ENCODE results near the gene MTHFSD. TPM values are rescaled to one million over a fixed set of nuclear protein-coding genes. Genes with fewer than 3 reads are reported as not detected.

MTHFSD gene
- total RNA-seq, 1 donor from 2014 or later = 11.8 TPM

- no peak for FAIRE-seq
- no peak for DNase-seq (ENCODE audit: low spot score in 2 of 2)
These were observed 47.6 kb downstream of the MTHFSD start for GRCh38 chr16:86507173-86508027.

GRCh38 chr16:86505899-86506864 is 48.9 kb downstream of the MTHFSD start:
- no peak for FAIRE-seq
- peak in 1 of 2 donors; percentile 43 for DNase-seq (ENCODE audit: low spot score in 2 of 2)

DNA sequence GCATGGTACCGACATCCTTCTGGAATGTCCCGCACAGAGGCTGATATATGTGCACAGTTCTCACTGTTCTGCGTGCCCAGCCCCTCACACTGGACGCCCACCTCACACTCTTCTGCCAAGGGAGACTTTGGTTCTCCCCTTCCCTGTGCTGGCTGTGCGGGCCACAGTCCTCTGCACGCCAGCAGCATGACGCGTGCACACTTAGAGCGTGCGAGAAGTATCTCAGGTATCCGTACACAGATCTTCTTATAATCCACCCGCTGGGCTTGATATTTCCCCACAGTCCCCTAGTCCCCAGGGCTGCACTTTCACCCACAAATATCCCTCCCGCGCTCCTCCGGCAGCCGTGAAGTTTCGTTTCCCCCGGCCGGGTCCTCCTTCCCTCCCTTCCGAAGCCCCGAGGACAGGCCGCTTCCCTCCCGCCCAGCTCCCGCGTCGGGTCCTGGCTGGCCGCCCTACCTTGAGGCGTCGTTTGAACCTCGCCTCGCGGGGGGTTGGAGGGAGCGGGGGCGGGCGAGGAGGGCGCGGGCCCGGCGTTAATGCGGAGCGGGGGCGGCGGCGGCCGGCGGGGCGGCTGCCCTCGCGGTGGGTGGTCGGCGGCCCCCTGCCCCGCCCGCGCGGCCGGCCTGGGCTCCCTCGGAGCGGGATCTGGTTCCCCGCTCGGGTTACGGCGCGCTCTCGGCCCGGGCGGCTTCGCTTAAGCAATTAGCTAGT is 49.7 kb downstream of the MTHFSD start:
- FAIRE-seq = no peak

GRCh38 chr16:86504315-86505184 is 50.5 kb downstream of the MTHFSD start:
- DNase-seq (ENCODE audit: low spot score in 2 of 2) (no peak), FAIRE-seq (no peak)

More for the DNA sequence above, 49.7 kb downstream of the MTHFSD start:
- DNase-seq (ENCODE audit: low spot score in 2 of 2) = peak in 1 of 2 donors; percentile 37

DNA sequence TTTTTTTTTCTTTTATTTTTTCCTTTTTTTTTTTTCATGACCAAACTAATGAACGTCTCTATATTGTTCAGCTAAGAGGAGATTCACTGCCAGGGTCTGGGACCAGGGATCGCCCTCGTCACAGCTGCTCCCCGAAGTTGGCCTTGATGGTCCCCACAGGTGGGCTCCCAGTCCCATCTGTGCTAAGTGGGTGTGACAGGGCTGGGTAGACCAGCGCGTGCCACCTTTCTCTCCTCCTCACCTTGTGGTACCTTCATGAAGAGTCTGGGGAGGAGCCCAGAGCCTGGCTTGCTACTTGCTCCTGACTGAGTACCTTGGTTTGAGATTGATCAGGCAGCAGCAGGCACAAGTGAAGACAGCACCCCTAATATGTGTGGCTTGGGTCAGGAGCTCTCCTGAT is 51.2 kb downstream of the MTHFSD start:
- no peak for DNase-seq (ENCODE audit: low spot score in 2 of 2)
- no peak for FAIRE-seq

DNA sequence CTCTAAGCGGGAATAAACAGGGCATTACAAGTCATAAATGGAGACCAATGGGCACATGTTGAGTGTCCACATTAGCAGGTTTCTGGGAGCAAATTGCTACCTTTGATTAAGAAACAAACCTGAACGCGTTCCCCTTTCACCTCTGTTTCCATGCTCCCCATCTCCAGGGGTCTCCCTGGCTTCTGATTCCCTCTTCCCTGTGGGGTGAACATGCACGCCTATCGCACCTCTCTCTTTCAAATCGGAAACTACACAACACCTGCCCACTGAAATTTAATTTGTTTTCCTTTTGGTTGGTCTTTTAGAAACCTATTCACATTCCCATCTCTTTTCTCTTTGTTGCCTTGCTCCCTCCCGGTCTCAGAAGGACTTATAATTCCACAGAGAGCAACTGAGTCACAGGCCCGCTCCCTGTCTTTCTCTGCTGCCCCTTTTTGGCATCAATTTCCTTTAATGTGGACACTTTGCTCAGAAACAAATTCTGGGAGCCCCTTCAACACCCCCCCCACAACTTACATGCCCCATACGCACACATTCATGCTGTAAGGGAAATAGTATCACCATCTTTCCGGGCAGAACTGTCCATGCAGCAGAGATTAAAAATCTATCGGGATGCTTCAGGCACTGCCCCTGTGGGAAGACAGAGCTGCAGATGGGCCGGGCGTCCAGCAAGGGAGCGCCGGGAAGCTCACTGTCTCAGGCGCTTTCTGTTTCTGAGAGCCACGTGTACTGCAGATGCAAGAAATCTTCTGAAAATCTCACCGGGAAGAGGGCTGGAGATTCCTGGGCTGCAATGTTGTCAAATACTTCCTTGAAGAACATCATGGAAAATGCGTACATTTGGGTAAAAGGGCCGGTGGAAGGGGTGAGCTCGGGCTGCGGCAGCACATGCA is 51.9 kb downstream of the MTHFSD start:
- no peak for DNase-seq (ENCODE audit: low spot score in 2 of 2)
- no peak for FAIRE-seq

GRCh38 chr16:86501989-86502855 is 52.8 kb downstream of the MTHFSD start:
- FAIRE-seq = no peak
- DNase-seq (ENCODE audit: low spot score in 2 of 2) = no peak

DNA sequence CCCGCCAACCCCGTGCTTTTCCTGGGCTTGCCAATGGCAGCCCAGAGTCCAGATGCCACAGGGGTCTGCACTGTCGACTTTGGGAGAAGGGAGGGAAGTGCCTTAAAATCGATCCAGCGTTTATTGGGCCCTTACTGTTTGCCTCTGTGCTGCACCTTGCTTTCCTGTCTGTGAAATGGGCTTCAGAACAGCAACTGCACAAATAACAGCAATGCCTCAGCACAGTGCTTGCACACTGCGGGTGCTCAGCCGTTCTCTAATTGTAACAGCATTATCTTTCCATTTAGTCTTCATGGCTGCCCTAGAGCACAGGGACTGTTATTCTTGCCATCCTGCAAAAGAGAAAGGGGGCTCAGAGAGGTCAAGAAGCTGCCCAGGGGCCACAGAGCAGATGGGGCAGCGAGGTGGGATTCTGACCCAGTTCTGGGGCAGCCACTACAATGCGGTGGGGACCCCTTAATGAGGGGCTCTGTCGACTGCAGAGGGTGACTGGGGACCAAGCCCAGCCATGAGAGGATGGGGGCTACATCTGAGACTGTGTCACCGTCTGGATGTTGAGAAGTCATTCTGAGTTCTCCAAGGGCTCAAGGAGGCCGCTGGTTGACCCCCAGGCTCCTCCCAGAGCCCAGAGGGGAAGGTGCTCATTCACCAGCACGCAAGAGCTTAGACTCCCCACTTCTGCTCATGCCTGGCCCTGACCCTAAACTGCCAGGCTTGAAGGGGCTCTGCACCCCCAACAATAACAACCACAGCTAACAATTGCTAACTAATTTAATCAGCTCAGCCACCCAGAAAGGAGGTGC is 54.1 kb downstream of the MTHFSD start:
- DNase-seq (ENCODE audit: low spot score in 2 of 2) (no peak), FAIRE-seq (no peak)

- FAIRE-seq (no peak), DNase-seq (ENCODE audit: low spot score in 2 of 2) (no peak)
These were observed 54.9 kb downstream of the MTHFSD start for GRCh38 chr16:86499889-86500707.

DNA sequence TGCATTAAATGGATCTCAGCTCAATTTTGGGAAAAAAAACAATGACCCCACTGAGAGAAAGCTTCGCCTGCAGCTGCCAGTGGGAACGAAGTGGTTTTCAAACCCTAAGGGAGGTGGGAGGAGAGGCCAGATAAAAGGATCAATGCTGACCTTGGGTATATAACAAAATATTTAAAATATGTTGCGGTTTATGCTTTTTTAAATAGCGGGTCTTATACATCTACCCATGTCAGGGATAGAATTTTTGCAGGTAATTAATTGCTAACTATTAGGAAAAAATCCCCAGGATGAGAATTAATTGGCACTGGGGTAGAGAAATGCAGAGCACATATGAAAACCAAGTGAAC is 55.6 kb downstream of the MTHFSD start:
- no peak for FAIRE-seq

GRCh38 chr16:86498671-86499439 is 56.2 kb downstream of the MTHFSD start:
- FAIRE-seq (no peak), DNase-seq (ENCODE audit: low spot score in 2 of 2) (peak in 1 of 2 donors; percentile 39)

More for the DNA sequence above, 55.6 kb downstream of the MTHFSD start:
- DNase-seq (ENCODE audit: low spot score in 2 of 2) = no peak

GRCh38 chr16:86498155-86498670 is 56.8 kb downstream of the MTHFSD start:
- DNase-seq (ENCODE audit: low spot score in 2 of 2) = peak in 1 of 2 donors; percentile 49
- FAIRE-seq = no peak

GRCh38 chr16:86497551-86498021 is 57.4 kb downstream of the MTHFSD start:
- no peak for FAIRE-seq
- peak in 1 of 2 donors; percentile 41 for DNase-seq (ENCODE audit: low spot score in 2 of 2)

DNA sequence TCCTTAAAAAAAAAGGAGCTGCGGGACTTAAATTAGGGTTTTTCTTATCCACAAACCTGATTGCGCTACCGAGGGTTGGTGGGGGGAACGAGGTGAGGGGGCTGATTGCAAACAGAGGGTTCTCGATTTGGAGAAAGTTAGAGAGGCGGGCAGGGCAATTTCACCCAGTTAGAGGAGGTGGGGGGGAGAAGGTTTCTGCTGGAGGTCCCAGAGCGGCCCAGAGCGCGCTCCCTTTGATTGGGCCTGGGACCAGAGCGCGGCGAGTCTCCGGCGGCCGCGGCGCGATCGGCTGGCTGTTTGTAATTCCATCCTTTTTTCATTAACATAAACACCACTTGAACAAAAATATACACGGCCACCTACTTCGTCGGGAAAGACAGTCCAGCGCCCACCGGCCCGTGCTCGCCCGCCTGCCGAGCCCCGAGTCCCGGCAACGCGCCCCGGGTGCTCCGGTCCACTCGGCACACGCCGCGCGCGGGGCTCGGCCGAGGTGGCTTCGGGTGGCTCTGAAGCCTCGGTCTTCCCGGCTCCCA is 58.0 kb downstream of the MTHFSD start:
- DNase-seq (ENCODE audit: low spot score in 2 of 2) = peak in 1 of 2 donors; percentile 48
- no peak for FAIRE-seq

Data from frontal cortex (tissue), 4 donors.